NCI-H446 treated with DMSO at 0.1 percent for 48 hours (cell line): ENCODE measurements around the gene OR2V2.
A peak's percentile ranks its signal among the peaks of the same experiment; 100 is the strongest.
"Not testable (repeated sequence)": the region's sequence is repeated elsewhere in the genome, so short reads cannot be mapped to it uniquely, and the experiment has no call there.

Experiments
- DNase-seq: peaks from one replicate; lab custom pipeline; 2025; lab: John Stamatoyannopoulos, UW

OR2V2 gene, protein sequence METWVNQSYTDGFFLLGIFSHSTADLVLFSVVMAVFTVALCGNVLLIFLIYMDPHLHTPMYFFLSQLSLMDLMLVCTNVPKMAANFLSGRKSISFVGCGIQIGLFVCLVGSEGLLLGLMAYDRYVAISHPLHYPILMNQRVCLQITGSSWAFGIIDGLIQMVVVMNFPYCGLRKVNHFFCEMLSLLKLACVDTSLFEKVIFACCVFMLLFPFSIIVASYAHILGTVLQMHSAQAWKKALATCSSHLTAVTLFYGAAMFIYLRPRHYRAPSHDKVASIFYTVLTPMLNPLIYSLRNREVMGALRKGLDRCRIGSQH

DNA sequence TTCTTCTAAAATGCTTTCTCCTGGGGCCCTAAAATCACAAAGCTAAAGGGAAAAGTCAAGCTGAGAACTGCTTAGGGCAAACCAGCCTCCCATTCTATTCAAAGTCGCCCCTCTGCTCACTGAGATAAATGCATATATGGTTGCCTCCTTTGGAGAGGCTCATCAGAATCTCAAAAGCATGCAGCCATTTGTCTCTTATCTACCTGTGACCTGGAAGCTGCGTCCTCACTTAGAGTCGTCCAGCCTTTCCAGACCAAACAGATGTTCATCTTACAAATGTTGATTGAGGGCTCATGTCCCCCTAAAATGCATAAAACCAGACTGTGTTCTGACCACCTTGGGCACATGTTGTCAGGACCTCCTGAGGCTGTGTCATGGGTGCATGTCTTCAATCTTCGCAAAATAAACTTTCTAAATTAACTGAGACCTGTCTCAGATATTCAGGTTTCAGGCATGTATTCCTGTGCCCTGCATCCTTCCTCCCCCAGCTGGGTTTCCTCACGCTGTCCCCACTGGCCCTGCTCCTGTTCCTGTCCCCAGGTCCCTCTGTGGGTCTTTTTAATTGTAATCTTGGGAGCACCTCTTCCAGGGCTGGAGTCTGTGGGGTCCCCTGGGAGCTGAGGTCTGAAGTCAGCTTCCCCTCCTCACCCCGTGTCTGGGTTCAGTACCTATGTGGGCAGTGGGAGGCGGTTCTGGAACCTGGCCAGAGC is at the start of gene OR2V2:
OR2V2 (plus strand) TSS at position 660 of the 710 bp plus-strand sequence. CDS start 7,357 bp downstream, outside the sequence.
- not testable (repeated sequence) for DNase-seq

DNA sequence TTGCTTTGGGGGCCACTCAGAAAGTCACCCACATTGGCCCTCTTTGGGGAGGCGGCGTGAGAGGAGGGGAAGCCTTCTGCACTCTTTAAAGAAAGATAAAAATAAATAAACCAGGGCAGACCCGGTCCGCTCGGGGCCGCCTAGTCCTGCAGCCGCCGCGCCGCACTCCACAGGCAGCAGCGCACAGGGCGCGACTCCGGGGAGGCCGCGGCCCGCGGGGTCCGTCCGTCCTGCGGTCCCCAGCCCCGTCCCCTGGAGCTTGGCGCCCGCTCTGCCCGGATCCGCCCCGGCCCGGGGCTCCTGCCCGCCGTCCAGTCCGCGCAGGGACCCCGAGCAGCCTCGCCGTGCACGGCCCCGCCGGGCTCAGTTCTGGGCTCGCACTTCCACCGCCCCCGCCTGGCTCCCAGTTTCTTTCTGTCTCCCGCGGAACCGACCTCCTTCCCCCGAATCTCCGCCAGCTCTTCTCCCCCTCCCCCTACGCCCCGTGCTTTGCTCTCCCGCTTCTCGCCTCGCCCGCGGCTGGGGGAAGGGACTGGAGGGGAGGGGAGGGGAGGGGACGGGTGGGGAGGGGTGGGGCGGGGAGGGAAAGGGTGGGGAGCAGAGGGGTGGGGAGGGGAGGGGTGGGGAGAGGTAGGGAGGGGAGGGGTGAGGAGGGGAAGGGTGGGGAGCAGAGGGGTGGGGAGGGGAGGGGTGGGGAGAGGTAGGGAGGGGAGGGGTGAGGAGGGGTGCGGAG is 49.5 kb upstream of the OR2V2 start:
- not testable (repeated sequence) for DNase-seq

DNA sequence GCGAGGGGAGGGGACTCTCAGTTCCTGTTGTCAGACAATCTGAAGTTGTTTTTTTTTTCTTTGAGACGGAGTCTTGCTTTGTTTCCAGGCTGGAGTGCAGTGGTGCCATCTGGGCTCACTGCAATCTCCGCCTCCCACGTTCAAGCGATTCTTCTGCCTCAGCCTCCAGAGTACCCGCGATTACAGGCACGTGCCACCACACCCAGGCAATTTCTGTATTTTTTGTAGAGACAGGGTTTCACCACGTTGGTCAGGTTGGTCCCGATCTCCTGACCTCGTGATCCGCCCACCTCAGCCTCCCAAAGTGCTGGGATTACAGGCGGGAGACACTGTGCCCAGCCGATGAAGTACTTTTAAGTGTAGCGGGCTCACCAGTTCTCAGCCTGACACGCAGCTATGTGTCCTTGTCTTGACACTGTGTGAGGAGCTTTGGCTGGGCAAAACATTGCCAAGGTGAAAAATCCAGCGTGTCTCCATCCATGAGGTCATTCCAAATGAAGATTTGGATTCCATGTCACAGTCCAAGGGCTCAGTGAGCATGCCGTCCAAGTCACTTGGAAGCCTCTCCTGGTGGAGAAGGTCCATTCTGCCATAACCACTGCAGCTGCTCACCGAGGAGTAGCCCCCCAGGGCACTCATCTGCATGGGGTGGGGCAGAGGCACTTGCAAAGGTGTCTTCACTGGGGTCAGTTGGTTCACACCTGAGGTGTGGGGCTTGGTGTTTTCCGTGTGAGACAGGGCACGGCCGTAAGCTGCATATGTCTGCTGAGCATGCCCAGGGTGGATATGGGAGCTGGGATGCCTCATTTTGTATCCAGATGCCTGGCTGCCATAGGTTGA is 48.4 kb upstream of the OR2V2 start:
- no peak for DNase-seq

DNA sequence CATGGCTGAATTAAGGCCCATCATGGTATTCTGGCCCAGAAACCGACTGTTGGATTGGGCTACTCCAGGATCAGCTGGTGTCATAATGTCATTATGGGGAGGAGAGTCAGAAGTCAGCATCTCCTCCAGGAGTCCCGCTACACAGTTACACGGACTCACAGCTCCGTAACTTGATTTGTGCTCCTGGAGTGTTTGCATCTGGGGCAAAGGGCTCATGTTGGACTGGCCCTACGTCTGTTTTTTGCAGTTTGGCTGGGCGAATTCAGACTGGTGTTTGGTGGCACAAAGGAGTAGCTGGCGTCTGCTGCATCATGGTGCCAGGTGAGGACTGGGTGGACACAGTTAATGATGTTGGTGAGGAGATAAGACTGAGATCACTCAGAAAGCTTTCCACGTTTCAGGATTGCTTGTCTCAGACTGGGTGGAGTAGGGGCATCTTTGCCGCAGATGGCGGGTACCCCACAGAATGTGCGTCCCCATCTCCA is 47.7 kb upstream of the OR2V2 start:
- no peak for DNase-seq

DNA sequence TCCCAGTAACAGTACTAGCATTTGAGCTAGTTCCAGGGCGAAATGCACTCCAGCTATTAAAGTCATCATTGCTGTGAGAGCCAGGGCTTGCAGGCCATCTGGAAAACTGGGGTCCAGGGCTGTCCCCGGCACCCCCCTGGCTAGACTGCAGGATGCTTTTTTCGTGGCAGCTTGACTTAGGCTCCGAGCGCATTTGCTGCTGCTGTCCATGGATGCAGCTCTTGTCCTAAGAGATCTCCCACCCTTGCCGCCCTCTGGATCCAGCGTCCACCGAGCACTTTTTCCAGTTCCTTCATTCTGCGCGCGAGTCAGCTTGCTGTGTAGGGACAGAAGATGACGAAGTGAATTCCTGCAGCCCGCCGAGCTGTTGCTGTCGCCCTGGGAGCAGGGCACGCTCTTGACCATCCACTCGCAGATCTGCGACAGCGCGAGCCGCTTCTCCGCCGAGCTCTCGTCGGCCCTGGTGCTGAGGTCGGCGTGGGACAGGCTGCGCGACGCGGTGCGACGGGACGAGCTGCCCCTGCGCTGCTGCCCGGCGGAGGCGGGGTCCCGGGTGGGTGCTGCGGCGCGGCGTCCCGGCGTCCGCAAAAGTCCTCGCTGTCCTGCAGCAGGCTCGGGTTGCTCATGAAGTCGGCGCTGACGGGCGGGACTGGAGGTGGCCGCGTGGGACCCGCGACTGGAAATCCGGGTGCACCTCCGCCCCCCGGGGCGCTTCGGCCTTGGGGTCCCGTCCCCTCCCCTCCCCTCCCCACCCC is 47.1 kb upstream of the OR2V2 start:
- DNase-seq: no peak

DNA sequence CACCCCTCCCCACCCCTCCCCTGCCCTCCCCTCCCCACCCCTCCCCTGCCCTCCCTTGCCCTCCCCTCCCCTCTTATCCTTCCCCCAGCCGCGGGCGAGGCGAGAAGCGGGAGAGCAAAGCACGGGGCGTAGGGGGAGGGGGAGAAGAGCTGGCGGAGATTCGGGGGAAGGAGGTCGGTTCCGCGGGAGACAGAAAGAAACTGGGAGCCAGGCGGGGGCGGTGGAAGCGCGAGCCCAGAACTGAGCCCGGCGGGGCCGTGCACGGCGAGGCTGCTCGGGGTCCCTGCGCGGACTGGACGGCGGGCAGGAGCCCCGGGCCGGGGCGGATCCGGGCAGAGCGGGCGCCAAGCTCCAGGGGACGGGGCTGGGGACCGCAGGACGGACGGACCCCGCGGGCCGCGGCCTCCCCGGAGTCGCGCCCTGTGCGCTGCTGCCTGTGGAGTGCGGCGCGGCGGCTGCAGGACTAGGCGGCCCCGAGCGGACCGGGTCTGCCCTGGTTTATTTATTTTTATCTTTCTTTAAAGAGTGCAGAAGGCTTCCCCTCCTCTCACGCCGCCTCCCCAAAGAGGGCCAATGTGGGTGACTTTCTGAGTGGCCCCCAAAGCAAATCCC is 46.2 kb upstream of the OR2V2 start:
- not testable (repeated sequence) for DNase-seq

DNA sequence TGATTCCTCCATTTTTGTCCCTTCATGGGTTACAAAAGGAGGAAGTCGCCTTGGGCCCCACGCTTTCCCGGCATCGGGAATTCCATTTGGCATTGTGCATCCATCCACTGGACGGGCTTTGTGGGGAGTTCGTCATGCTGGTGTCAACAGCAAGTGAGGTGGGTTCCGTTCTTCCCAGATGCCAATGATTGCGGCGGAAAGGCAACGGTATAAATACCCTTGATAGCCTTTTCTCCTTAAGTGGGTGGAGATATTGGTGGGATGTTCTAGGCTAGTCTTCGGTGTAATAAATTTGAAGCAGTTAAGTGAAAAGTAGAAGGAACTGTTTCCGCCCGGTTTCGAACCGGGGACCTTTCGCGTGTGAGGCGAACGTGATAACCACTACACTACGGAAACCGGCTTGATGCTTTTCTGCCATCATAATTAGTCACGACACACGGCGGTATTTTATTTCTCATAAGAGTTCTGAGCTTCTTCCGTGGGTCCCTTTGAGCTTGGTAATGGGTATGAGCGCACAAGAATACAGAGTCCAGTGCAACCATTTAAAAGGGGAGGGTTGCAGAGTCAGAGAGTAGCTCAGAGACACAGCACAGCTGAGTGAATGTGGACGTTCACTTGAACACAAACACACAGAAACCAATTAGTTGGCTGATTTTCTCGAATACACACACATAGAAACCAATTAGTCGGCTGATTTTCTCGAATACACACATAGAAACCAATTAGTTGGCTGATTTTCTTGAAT is 45.3 kb upstream of the OR2V2 start:
- DNase-seq: not testable (repeated sequence)

DNA sequence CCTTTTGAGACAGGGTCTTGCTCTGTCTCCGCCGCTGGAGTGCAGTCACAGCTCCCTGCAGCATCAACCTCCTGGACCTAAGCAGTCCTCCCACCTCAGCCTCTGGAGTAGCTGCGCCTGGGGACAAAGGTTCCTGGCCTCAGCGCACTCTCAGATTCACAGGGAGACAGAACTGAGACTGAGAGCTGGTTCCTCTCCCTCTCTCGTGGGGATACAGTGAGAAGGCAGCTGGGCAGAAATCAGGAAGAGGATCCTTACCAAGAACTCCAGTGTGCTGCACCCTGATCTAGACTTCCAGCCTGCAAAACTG is 43.2 kb upstream of the OR2V2 start:
- DNase-seq: not testable (repeated sequence)

DNA sequence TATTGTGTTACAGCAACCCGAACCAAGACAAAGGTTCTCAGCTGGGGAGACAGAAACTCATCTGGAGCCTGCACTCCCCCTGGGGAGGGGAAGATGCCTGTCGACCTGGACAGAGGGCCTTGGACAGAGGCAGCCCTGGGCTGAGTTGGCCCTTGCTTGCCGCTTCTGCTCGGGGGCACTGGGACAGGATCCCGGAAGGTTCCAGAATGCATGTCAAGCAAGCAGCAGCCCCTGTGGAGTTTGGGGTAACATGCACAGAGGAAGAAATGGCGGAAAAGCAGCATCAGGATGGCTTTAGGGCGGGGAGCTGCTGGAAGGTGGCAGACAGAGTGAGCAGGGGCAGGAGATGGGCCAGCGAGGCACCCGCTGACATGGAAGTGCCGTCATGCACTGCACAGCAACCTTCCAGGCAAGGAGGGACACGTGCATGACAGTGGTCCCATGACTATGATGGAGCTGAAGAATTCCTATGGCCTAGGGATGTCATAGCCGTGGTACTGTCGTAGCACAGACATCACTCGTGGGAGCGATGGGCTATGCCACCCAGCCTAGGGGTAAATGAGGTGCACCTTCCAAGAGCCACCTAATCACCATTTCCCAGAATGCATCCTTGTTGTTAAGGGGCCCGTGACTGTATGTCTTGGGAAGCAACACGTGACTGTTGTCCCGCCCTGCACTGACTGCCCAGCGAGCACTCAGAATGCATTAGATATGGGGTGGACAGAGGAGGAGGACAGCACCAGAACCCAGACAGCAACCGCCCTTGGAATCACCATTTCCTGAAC is 42.6 kb upstream of the OR2V2 start:
- not testable (repeated sequence) for DNase-seq

DNA sequence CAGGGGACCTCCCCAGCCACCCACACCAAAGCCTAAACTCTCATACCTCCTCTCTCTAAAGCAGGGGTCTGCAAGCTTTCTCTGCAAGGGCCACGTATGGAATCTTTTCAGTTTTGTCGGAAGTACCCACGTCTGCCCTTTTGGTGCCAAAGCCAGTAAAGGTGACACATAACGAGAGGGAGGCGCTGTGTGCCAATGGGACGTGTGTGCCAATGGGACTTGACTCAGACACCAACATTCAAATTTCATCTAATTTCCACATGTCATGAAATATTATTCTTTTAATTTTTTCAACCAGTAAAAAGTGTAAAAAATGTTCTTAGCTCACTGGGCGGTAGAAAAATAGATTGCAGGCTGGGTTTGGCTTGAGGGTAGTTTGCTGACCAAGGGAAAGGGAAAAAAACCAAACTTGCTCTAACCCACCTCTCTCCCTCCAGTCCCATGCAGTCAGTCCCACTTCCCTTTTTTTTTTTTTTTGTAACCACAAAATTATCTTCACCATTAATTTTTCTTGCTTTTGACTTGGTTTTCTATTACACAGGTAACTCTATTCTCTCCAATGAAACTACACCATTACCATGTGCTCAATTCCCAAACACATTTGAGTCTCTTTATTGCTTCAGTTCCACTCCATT is 41.9 kb upstream of the OR2V2 start:
- DNase-seq: no peak

DNA sequence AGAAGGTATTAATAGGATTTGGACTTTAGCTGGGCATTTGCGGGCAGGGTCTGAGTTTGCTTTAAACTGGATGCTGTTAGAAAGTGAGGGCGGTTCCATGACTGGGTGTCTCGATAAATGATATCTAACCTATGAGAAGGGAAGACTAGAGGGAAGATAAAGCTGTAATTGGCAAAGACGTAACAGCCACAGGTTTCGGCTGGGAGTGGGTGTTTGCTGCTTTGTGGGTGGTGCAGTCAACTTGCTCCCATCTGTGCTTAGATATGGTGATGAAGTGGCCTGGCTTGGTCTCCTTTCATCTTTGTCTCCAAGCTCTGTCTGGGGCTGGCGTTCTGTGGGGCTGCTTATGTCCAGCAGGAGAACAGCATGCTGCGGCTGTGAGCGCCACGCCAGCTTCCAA is 39.7 kb upstream of the OR2V2 start:
- no peak for DNase-seq

DNA sequence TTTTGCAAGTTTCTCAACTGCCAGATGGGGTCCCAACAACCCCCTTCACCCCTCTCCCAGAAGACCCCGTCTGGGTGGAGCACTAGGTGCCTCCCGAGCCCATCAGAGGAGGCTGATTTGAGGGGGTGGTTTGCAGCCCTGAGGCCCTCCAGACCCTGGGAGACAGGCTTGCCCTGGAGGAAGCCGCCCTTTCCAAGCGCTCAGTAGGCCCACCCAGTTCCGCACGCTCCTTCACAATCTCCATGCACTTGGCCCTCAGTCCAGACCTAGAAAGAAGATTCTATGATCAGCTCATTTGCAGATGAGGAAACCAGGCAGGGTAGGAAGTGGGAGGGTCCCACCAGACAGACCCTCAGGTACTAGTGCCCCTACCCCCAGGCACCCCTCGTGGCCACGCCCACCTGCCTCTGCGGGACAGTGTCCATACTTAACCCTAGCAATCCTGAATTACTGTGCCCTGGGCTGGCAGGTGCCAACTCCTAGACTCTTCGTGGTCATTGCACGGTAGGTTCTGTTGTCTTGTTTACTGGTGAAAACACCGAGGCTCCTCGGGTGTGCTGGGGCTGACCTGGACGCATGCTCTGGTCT is 38.7 kb upstream of the OR2V2 start:
- DNase-seq: no peak

DNA sequence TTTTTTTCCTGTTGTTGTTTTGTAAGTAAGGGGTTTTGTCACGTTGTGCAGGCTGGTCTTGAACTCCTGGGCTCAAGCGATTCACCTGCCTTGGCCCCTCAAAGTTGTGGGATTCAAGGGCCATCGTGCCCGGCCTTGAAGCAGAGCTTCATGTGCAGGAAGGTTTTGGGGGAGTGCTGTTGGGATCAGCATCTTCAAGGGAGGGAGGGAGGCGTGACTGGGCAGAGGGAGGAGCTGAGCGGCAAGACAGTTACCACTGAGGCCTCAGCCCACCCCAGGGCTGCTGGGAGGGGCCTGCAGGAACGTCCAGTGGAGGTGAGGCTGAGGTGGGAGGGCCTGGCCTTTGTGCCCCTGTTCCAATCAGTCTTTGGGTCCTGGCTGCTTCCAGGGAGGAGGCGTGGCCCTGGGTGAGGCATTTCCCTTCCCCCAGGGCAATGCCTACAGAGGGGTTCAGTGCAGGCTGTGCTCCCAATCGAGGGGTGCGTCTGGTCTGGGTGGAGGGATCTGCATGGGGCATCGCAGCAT is 37.8 kb upstream of the OR2V2 start:
- DNase-seq: no peak

DNA sequence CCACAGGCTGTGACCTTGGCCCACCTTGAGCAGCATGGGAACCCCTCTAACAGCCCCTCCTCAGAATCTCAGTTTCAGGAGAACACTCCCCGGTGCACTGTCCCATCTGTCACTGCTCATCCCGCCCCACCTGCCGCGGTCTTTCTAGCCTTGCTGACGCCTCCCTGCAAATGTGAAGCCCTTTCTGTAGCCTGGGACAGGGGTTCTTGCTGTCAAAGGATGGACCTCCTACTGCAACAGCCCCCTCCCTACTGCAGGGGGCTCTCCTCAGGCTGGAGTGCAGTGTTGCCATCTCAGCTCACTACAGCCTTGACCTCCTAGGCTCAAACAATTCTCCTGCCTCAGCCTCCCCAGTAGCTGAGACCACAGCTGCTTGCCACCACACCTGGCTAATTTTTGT is 36.4 kb upstream of the OR2V2 start:
- DNase-seq: no peak

DNA sequence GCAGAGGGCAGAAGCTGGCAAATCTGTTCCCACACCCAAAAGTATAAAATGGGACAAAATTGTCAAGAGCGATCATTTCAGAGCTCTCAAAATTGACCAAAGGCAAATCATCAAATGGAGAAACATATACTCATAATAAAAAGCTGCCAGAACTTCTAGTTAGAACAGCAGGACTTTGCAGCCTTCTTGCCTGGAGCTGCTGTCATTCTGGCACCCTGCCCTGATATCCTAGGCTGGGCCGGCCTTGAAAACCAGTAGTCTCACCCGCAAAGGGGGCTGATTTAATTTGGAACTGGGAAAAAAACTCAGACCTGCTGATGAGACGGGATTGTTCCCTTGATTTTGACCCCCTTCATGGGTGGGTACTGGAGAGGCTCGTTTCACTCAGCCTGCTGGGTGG is 34.9 kb upstream of the OR2V2 start:
- peak; percentile 63 for DNase-seq

DNA sequence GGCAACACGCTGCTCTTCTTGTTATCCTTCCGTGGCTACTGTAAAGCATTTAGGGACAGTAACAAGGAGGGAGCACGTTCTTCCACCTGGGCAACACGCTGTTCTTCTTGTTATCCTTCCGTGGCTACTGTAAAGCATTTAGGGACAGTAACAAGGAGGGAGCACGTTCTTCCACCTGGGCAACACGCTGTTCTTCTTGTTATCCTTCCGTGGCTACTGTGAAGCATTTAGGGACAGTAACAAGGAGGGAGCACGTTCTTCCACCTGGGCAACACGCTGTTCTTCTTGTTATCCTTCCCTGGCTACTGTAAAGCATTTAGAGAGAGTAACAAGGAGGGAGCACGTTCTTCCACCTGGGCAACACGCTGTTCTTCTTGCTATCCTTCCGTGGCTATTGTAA is 33.8 kb upstream of the OR2V2 start:
- DNase-seq: not testable (repeated sequence)

DNA sequence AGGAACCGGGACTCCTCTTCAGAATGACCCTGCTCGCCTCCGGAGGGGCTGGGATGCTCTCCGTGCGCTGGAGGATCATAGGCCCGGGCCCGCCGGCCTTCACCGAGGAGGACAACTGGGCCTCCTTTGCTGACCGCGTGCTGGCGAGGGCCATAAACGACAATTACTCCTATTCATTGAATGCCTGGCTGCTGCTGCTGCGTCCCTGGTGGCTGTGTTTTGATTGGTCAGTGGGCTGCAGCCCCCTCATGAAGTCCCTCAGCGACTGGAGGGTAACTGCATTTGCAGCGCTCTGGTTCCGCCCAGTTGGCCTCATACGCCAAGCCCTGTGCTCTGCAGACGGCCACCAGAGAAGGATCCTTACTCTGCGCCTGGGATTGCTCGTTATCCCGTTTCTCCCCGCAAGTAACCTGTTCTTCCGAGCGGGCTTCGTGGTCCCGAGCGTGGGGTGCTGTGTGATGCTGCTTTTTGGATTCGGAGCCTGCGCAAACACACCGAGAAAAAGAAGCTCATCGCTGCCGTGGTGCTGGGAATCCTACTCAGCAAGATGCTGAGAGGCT is 33.0 kb upstream of the OR2V2 start:
- no peak for DNase-seq
